A549 (cell line): ENCODE measurements around the gene DEPDC5.
"Not testable (repeated sequence)": the region's sequence is repeated elsewhere in the genome, so short reads cannot be mapped to it uniquely, and the experiment has no call there.

Experiments
- FOSB ChIP-seq: fragments of 250-450 bp; sonication (Bioruptor Pico); IDR thresholded peaks from 2 replicates; pipeline ENCODE4 v1.5.0; 2020; ENCODE audit warnings: mild to moderate bottlenecking, moderate library complexity
- JUNB ChIP-seq: fragments of >200 bp; sonication (Bioruptor Twin); formaldehyde crosslinking; IDR thresholded peaks from 2 replicates; pipeline ENCODE4 v1.6.1; 2016
- TF ChIP-seq, protein P1 (sequence below): fragments of >200 bp; sonication (Bioruptor Twin); formaldehyde crosslinking; IDR thresholded peaks from 3 replicates; pipeline ENCODE4 v1.5.1; 2016
- TF ChIP-seq, protein P2 (sequence below): fragments of >200 bp; sonication (Bioruptor Twin); formaldehyde crosslinking; IDR thresholded peaks from 3 replicates; pipeline ENCODE4 v1.6.1; 2016

DNA sequence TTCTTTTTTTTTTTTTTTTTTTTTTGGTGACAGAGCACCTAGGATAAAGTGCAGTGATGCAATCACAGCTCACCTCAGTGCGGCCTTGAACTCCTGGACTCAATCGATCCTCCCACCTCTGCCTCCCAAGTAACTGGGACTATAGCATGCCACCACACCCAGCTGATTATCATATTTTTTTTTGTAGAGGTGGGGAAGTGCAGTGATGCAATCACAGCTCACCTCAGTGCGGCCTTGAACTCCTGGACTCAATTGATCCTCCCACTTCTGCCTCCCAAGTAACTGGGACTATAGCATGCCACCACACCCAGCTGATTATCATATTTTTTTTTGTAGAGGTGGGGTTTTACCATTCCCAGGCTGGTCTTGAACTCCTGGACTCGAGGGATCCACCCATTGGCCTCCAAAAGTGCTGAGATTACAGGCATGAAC is 61.6 kb downstream of the DEPDC5 start:
- TF ChIP-seq, protein P1, sequence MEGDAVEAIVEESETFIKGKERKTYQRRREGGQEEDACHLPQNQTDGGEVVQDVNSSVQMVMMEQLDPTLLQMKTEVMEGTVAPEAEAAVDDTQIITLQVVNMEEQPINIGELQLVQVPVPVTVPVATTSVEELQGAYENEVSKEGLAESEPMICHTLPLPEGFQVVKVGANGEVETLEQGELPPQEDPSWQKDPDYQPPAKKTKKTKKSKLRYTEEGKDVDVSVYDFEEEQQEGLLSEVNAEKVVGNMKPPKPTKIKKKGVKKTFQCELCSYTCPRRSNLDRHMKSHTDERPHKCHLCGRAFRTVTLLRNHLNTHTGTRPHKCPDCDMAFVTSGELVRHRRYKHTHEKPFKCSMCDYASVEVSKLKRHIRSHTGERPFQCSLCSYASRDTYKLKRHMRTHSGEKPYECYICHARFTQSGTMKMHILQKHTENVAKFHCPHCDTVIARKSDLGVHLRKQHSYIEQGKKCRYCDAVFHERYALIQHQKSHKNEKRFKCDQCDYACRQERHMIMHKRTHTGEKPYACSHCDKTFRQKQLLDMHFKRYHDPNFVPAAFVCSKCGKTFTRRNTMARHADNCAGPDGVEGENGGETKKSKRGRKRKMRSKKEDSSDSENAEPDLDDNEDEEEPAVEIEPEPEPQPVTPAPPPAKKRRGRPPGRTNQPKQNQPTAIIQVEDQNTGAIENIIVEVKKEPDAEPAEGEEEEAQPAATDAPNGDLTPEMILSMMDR = not testable (repeated sequence)
- not testable (repeated sequence) for TF ChIP-seq JUNB; FOSB (CRISPR knock-in tag)
- TF ChIP-seq, protein P2, sequence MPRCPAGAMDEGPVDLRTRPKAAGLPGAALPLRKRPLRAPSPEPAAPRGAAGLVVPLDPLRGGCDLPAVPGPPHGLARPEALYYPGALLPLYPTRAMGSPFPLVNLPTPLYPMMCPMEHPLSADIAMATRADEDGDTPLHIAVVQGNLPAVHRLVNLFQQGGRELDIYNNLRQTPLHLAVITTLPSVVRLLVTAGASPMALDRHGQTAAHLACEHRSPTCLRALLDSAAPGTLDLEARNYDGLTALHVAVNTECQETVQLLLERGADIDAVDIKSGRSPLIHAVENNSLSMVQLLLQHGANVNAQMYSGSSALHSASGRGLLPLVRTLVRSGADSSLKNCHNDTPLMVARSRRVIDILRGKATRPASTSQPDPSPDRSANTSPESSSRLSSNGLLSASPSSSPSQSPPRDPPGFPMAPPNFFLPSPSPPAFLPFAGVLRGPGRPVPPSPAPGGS = not testable (repeated sequence)
